GM21526 (cell line): ENCODE measurements around the gene TOP3B.

Experiments
- ATAC-seq: cut with Tn5 transposase; IDR thresholded peaks from one replicate; pipeline ENCODE4 v1.9.1; 2021; ENCODE audit warnings: moderate library complexity; ENCODE audit not compliant: unreplicated experiment, low FRiP score

The TOP3B gene

DNA sequence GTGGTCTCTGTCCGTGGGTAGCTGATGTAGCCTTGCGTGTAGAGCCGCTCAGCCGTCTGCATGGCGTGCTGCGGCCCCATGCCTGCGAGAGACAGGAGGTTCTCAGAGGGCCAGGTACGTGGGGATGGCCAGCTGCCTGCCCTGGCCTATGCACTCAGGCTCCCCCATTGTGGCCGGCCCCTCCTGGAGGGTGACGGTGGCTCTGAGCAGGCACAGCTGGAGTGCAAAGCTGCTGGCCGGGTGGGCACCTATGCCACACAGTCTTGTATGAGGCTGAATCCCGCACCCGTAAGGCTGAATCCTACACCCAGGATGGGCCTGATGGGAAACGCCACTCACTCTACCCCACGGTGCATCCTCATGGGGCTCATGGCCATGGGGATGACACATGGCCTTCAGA, 18.4 kb downstream of the TOP3B start:
- no peak for ATAC-seq

DNA sequence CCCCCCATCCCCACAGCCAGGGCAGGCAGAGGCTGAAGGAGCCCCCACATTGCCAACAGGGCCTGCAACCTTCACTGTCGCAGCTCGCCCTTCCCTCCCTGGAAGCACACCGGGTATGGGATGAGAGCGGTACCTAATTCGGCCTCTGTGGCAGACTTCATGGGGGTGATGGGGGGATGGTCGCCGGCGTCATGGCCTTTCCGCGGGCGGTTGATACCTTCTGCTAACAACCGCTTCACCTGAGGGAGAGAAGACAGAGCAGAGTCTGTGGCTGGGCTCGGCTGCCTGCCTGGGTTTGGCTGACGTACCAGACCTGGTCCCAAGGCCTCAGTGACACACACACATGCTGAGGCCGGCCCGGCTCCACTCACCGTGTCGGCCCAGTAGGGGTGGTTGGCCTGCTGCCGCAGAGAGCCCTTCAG, 18.8 kb downstream of the TOP3B start:
- ATAC-seq, result no peak

DNA sequence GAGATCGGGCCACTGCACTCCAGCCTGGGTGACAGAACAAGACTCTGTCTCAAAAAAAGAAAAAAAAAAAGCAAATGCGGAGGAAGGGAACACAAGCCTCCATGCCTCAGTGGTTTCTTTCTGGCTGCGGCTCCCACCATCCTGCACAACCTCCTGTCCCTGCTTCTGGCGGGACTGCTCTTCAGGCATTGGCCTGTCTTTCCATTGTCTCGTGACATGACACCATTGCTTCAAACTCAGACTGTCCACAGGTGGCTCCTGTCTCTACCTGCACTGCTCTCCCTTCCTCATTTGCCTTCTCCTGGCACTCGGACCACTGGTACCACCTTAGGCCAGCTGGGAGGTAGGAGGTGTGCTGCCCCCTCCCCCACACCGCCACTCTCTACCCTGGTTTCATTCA, 19.3 kb downstream of the TOP3B start:
- no peak for ATAC-seq

DNA sequence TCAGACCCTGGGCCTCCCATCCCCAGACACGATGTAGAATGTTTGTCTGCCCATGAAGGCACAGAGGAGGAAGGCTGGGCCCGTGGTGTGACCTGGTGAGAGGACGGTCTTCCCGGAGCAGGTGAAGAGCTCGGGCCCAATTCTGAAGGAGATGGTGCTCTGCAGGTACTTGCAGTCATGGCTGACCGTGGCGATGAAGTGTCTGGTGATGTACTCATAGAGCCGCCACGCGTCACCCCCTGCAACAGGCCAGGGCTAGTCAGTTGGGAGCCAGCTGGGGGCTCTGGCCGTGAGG, 20.0 kb downstream of the TOP3B start:
- ATAC-seq, result no peak

DNA sequence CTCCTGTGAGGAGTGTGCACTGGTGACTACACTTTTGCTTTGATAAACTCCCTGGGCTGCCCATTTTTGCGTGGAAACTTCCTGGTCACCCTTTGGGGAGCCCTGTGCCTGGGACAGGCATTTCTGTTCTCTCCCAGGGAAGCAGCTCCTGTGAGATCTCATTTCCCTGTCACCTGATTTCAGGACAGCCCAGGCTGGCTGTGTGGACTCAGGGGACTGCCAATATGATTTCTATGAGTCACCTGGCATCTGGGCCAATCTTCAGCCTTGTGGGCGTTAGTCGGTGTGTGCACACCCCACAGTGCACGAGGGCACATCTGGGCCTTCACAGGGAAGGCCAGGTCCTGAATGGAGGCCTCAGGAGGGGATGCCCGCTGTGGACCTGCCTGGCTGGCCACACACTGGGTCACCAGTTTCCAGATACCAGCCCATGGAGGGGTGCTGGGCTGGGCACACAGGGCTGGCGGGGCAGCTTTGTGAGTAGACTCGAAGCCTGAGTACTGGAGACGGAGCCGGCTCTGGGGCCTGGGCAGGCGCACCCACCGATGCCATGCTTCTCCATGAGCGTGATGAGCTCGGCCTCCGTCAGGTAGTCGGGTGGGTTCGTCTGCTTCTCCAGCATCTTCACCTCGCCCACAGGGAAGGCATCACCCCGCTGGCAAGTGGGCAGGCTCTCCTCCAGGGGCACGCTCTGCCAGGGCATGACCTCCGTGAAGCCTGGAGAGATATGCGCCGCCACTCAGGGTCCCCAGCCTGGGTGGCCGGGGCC, 20.5 kb downstream of the TOP3B start:
- no peak for ATAC-seq

DNA sequence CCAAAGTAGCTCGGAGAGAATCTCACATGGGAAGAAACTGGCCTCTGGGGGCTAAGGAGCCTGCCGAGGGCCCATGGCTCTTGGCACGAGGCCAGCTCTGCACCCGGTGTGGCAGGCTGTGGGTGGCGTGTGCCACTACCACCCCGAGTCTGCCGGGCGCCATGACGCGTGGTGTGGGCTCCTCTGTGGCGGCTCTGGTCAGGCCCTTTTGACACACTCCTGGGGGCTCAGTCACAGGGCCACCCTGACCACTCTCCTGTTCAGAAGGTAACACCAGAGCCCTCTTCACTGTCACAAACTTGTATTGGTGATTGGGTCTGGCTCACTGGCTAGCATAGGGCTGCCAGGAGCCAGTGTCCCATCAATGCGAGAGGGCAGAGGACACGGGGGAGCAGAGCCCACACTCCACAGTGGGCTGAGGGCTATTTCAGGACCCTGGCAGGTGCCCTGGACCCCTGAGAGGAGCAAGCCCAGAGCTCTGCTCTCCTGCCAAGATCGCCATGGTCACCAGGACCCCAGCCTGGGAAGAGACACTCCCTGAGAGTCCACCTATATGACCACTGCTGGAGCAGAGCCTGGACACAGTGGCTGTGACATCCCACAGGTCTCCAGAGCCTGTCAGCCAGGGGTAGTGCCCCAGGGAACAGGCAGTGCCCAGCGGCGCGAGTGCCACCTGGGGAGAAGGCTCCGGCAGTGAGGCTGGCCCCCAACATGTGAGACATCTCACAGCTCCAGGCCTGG, 21.3 kb downstream of the TOP3B start:
- ATAC-seq, result no peak

DNA sequence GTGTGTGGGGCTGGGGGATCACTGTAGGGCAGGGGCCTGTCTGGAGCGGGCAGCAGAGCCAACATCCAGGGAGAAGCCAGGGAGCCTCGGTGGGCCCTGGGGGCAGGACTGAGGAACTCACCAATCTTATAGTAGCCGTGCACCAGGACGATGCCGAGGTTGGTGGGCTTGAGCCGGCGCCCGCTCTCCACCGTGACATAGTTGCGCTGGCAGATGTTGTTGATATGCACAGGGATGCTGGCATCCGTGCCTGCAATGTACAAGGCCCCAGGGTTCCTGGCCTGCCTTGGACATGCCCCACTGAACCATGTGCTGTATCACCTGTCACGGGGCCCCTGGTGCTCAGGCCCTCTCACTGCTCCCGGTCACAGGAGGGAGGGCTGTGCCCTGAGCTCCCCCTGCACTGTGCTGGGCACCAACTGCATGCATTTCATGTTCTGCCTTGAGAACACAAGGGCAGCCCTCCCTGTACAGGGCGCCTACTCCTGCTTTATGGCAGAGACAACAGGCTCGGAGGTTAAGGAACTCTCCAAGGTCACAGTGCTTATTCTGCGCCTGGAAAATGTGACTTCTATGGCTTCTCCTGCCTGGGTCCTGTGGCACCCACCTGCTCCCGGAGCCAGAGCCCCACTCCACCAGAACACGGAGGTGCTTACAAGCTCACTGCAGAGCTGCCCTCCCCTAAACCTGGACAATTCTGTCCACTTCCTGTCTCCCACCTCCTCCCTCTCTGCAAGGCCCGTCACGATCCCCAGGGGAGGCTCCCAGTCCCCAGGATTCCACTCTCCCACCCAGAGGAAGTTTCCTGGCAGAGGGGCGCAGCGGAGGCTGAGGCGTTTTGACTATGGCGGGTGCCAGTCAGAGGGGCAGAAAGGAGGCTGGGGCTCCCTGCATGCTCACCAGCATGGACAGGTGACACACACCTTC, 22.1 kb downstream of the TOP3B start:
- ATAC-seq, result no peak

DNA sequence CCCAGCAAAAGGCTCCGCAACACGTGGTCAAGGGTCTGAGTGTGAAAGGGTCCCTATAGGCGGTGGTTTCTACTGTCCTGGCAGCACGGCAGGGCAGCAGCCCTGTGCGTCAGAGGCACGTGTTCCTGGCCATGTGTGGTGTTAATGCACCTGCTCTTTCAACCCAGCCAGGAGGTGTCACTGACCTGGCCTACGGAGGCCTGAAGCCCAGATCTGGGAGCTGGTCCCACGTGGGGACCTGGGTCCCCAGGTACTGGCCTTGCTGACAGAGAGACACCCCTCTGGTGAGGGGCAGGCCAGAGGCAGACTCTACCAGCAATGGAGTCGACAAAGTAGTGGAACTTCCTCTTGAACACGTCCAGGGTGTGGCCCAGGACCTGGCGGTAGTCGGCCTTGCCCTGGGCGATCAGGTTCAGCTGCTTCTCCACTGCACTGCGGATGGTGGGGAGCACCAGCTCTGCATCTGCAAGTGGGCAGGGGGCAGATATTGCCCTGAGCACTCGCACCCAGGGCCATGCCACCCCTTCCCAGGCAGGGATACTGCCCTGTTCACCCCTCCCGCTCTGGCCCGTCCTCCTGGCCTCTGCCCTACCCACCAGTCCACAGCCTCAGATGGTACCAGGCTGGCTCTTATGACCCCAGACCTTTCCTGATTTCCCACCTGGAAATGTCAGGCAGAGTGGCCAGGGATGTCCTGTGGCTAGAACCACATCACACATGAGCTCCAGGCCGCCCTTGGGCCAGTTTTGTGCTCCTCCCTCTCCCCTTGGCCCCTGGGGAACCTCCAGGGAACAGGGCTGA, 23.1 kb downstream of the TOP3B start:
- ATAC-seq, result no peak

DNA sequence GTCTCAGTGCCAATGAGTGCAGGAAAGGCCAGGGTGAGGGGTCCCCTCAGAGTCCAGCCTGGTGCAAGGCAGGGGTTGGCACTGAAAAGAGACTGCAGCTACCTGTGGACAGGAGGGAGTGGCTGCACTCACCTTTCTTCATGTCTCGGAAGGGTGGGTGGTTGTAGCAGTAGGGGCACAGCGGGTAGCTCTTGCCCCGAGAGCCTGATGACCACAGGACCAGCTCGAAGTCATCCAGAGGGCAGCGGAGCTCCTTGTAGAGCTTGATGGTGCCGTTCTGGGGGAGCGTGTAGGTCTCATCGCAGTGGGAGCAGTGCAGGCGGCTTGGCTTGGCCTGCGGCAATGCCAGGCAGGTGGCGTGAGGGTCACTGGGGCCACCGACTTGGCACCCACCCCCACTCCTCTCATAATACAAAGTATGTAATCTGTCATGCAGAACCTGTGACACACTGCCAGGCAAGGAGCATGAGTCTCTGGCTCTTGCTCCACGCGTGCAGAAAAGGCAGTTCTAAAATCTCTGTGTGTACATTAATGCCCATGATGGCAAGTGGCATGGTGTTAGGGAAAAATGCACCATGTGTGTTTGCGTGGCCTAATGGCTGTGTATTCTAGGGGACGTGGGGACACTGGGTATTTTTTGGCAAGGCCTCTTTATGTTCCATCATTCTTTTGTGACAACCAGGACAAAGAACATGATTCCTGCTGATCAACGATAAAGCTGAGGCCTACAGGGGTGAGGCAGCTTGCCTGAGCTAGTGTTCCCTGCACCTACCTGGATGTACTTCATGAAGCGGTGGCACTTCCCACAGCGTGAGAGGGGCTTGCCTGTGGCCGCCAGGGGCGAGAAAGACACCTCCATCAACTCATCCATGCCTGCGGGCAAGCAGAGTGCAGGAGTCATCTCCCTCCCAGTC, 24.0 kb downstream of the TOP3B start:
- no peak for ATAC-seq

DNA sequence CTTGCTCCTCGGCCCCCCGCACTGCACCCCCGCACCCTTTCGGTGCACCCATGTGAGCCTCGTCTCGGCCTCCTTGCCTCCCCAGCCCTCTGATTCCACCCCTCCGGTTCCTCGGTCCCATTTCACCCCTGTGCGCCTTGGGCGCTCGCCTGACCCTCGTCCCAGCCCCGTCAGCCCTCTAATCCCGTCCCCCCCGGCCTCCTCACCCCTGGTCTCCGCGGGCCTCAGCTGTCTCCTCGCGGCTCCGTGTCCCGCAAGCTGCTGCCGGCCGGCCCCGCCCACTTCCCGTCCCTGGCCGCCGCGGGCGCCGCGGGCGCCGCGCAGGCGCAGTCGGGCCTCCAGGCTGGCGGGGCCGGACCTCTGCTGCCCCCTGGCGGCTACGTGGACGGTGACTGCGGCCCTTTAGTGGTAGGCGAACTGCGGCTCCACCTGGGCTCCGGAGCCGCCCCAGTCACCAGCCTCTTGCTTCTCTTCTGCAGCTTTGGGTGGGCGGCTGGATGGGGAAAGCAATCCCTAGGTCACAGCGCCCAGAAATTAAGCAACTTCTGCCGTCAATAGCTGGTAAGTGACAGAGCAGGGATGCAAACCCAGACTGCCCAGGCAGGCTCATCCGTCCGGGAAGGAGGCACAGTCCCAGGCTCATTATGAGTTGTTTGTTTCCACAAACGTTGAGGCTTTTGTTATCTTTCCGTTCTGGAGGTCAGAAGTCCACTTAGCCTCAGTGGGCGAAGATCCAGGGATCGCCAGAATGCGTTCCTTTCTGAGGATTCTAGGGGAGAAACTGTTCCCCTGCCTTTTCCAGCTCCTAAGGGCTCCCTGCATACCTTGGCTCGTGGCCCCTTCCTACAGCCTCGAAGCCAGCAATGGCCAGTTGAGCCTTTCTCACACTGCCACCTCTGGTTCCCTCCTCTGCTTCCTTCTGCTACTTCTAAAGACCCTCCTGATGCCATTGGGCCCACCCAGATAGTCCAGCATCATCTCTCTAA, 29.7 kb downstream of the TOP3B start, which contains the start of gene PPM1F:
PPM1F (minus strand) TSS at position 263 of the 986 bp plus-strand sequence. CDS start 6,800 bp downstream, outside the sequence.
- peak; percentile 64 for ATAC-seq

DNA sequence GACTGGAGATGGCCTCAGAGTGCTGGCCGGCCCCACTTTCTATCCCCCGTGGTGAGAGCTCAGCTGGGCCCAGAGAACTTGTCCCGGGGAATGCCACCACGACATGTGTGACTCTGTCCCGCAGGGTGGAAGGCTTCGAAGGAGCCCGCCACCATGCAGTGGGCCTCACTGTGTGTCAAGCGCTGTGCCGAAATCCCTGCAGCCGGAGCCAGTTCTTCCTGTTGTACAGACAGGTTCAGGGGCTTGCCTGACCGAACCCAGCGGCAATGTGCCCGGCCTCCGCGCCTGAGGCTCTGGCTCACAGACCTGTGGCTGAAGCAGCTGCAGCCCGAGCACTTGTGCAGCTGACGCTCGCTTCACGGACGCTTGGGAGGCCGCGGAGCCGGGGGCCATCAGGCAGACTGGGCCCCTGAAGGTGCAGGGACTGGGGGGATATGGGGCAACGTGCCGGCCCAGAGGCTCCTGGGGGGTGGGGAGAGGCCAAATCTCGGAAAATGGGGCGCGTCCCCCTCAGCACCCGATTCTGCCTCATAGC, 30.6 kb downstream of the TOP3B start:
- ATAC-seq, result no peak

DNA sequence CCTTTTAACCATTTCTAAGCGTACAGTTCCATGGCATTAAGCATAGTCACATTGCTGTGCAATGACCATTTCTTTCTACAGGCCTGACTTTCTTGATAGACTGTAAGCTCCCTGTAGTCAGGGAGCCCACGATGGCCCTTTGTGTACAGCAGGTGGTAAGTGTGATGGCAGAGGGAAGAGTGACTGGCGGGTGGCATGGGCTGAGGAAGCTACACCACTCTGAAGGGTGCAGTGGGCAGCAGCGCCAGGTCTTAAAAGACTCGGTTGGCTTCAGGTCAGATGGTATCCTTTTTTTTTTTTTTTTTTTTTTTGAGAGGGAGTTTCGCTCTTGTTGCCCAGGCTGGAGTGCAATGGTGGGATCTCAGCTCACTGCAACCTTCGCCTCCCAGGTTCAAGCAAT, 31.5 kb downstream of the TOP3B start:
- ATAC-seq, result no peak

DNA sequence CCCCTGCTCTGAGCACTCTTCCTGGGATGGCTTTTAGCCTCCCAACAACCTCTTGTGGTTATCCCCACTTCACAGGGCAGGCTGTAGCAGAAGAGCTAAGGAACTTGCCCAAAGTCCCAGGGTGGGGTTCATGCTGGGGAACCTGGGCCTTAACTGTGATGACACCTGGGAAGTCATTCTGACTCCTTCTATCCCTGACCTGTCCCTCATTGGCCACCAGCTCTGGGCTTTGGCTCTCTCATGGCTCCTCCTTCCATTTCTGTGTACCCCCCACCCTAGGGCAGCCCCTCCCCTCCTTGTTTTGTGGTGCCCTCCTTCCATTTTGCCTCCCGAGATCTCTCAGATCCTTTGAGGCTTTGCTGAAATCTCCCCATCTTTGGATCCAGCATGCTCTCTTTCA, 32.6 kb downstream of the TOP3B start:
- ATAC-seq, result no peak

DNA sequence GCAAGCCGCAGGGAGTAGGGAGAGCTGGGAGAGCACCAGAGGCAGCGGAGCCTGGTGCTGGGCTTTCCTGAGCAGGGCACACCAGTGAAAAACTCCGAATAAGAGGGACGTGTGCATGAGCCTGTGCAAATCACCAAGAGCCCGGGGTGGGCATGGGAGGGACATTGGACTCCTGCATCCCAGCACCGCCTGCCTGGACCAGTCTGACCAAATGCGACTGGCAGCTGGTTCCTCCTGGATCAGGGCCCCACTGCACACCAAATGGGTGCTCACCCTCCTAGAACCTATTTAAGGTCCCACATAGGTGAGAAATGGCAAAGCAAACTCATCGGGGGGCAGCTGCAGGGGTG, 33.0 kb downstream of the TOP3B start:
- ATAC-seq, result no peak

DNA sequence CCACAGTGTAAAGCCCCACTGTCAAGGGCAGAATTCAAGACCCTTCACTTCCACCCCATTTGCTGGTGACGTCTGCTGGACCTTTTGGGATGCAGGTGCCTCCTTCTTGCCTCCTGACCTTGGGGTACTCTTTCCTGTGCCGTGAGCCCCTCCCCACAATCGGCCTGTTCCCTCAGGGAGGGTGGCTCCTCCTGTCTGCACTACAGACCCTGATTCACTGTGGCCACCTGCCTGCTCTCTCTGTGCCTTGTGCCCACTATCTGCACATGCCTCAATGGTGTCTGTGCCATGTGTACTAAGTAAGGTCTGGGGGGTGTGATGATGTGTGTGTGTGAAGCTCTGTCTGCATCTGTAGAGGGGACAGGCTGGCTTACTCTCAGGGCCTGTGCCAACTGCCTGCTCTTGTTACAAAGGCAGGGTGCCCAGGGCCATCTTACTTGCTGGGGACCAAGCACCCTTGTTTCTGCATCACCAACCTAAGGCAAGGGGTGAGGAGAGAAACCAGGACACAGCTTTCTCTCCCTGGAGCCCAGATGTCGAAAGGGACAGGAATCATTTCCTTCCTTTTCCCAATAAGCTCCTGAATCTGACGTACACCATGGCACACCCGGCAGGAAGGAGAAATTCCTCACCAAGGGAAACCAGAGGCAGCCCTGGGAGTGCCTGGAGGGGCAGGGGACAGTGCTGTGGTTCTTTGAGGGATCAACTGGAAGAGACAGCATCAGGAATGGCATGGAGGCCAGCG, 33.6 kb downstream of the TOP3B start:
- ATAC-seq, result no peak

DNA sequence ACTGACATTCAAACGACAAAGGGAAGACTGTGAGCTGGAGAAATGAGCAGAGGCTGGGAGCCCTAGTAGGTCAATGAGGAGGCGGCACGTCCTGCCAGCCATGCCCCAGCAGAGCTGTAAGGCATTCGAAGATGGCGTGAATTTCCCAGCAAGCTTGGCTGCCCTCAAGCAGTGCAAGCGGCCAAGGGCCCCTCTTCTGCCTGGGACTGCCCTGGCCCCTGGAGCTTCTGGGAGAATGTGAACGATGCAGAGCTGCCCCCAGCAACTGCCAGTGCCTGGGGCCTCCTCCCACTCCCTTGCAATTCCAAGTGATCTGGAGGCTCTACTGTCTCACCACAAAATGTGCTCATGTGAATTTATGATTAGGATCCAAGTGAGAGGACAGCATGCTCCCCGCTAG, 34.2 kb downstream of the TOP3B start:
- ATAC-seq, result no peak
